Trophoblast cell (in vitro differentiated cells and primary cell): ENCODE results near the gene KCND3.
"Not testable (repeated sequence)": the region's sequence is repeated elsewhere in the genome, so short reads cannot be mapped to it uniquely, and the experiment has no call there.

Experiments used
- DNase-seq, 2 donors: peaks; one replicate each; pipeline ENCODE4 v3.0.0-alpha.2; 2016
- H2AFZ ChIP-seq: 2 replicates; pipeline ENCODE4 v1.6.1; 2013; ENCODE audit warnings: low read length, moderate library complexity, mild to moderate bottlenecking; ENCODE audit not compliant: insufficient read depth, poor library complexity
- H2AK5ac ChIP-seq: 2 replicates; pipeline ENCODE4 v1.6.1; 2013; ENCODE audit warnings: mild to moderate bottlenecking, low read length
- H2BK120ac ChIP-seq: 2 replicates; pipeline ENCODE4 v1.6.1; 2013; ENCODE audit warnings: low read length, mild to moderate bottlenecking, moderate library complexity; ENCODE audit not compliant: insufficient read depth, poor library complexity
- H2BK12ac ChIP-seq: 2 replicates; pipeline ENCODE4 v1.6.1; 2013; ENCODE audit warnings: mild to moderate bottlenecking, low read length, moderate library complexity
- H2BK5ac ChIP-seq: 2 replicates; pipeline ENCODE4 v1.6.1; 2013; ENCODE audit warnings: low read length, low read depth, moderate library complexity, mild to moderate bottlenecking; ENCODE audit not compliant: poor library complexity
- H3K14ac ChIP-seq: 2 replicates; pipeline ENCODE4 v1.6.1; 2013; ENCODE audit warnings: mild to moderate bottlenecking, low read length
- H3K18ac ChIP-seq: 2 replicates; pipeline ENCODE4 v1.6.1; 2013; ENCODE audit warnings: mild to moderate bottlenecking, low read length
- H3K23ac ChIP-seq: 2 replicates; pipeline ENCODE4 v1.6.1; 2013; ENCODE audit warnings: low read length
- H3K27ac ChIP-seq: 2 replicates; pipeline ENCODE4 v1.5.1; 2013; ENCODE audit warnings: low read depth, mild to moderate bottlenecking, inconsistent platforms, low read length, moderate library complexity
- H3K27me3 ChIP-seq: 2 replicates; pipeline ENCODE4 v1.6.1; 2013; ENCODE audit warnings: inconsistent platforms, mild to moderate bottlenecking, low read length, moderate library complexity; ENCODE audit not compliant: insufficient read depth
- H3K36me3 ChIP-seq, 2 experiments: 1 replicate in 1 of 2; 2 replicates in 1 of 2; pipeline ENCODE4 v1.6.1; 2013; ENCODE audit warnings: low read length in 2 of 2, mild to moderate bottlenecking in 2 of 2, moderate library complexity in 1 of 2; ENCODE audit not compliant: insufficient read depth in 2 of 2, control insufficient read depth in 1 of 2
- H3K4ac ChIP-seq: 2 replicates; pipeline ENCODE4 v1.6.1; 2013; ENCODE audit warnings: low read depth, mild to moderate bottlenecking, low read length, moderate library complexity
- H3K4me1 ChIP-seq, 2 experiments: 1 replicate in 1 of 2; 2 replicates in 1 of 2; pipeline ENCODE4 v1.6.1; 2013; ENCODE audit warnings: low read length in 2 of 2, mild to moderate bottlenecking in 2 of 2, moderate library complexity in 1 of 2; ENCODE audit not compliant: insufficient read depth in 2 of 2, control insufficient read depth in 1 of 2
- H3K4me2 ChIP-seq: 2 replicates; pipeline ENCODE4 v1.6.1; 2013; ENCODE audit warnings: inconsistent platforms, mild to moderate bottlenecking, low read length, moderate library complexity
- H3K4me3 ChIP-seq: 2 replicates; pipeline ENCODE4 v1.5.1; 2013; ENCODE audit warnings: mild to moderate bottlenecking, low read depth, low read length, inconsistent platforms
- H3K79me1 ChIP-seq: one replicate; pipeline ENCODE4 v1.6.1; 2013; ENCODE audit warnings: low read length
- H3K79me2 ChIP-seq: 2 replicates; pipeline ENCODE4 v1.6.1; 2013; ENCODE audit warnings: low read length, mild to moderate bottlenecking; ENCODE audit not compliant: control insufficient read depth, insufficient read depth, poor library complexity
- H3K9ac ChIP-seq: 2 replicates; pipeline ENCODE4 v1.6.1; 2013; ENCODE audit warnings: mild to moderate bottlenecking, low read length
- H3K9me3 ChIP-seq: 2 replicates; pipeline ENCODE4 v1.6.1; 2013; ENCODE audit warnings: low read depth, mild to moderate bottlenecking, control low read depth, inconsistent platforms, low read length; ENCODE audit not compliant: insufficient read depth
- H4K12ac ChIP-seq: 2 replicates; pipeline ENCODE4 v1.6.1; 2013; ENCODE audit warnings: low read depth, mild to moderate bottlenecking, low read length, moderate library complexity
- H4K8ac ChIP-seq: 2 replicates; pipeline ENCODE4 v1.6.1; 2013; ENCODE audit warnings: low read depth, mild to moderate bottlenecking, low read length, moderate library complexity
- H4K91ac ChIP-seq: one replicate; pipeline ENCODE4 v1.6.1; 2013; ENCODE audit warnings: low read depth, mild to moderate bottlenecking, low read length, moderate library complexity
- WGBS: extraction: QIAGEN DNeasy Blood & Tissue Kit; methylation state at CpG from one replicate; pipeline ENCODE4 v1.1.7; 2013; ENCODE audit warnings: missing lambda C conversion rate; ENCODE audit not compliant: insufficient read length, insufficient coverage; ENCODE audit errors: extremely low coverage; 5-methylcytosine and 5-hydroxymethylcytosine counted together

The KCND3 gene

GRCh38 chr1:111799722-111800121 lies 189.7 kb downstream of the KCND3 start:
- DNase-seq, H3K14ac ChIP-seq, H4K91ac ChIP-seq, H3K4ac ChIP-seq, H2AK5ac ChIP-seq, H3K27me3 ChIP-seq, H3K4me2 ChIP-seq, H3K79me2 ChIP-seq, H3K23ac ChIP-seq, H3K9me3 ChIP-seq, H3K27ac ChIP-seq, H3K79me1 ChIP-seq, H4K12ac ChIP-seq, H3K9ac ChIP-seq, H4K8ac ChIP-seq, H3K4me1 ChIP-seq, H3K36me3 ChIP-seq, H2AFZ ChIP-seq, H2BK5ac ChIP-seq, H2BK120ac ChIP-seq, H3K4me3 ChIP-seq, H3K18ac ChIP-seq, H2BK12ac ChIP-seq: not testable (repeated sequence)
- no CpG with 5 or more reads among the region's 14 CpGs for WGBS

GRCh38 chr1:111798580-111798979 lies 190.9 kb downstream of the KCND3 start:
- no peak overlapping the region for H3K9ac ChIP-seq
- H3K4ac ChIP-seq: no peak overlapping the region
- H4K8ac ChIP-seq: no peak overlapping the region
- H3K23ac ChIP-seq: no peak overlapping the region
- H2AFZ ChIP-seq: no peak overlapping the region
- no CpG with 5 or more reads among the region's 2 CpGs for WGBS
- H3K14ac ChIP-seq: no peak overlapping the region
- H3K4me2 ChIP-seq: no peak overlapping the region
- H2BK12ac ChIP-seq: no peak overlapping the region
- H2AK5ac ChIP-seq: no peak overlapping the region
- no peak overlapping the region for H3K4me3 ChIP-seq
- H3K79me2 ChIP-seq: no peaks in the 10 kb centered on the region
- H3K27me3 ChIP-seq: no peaks in the 10 kb centered on the region
- H2BK120ac ChIP-seq: no peak overlapping the region
- H4K12ac ChIP-seq: no peak overlapping the region
- no peak overlapping the region for H4K91ac ChIP-seq
- H3K79me1 ChIP-seq: no peaks in the 10 kb centered on the region
- no peak overlapping the region for H3K27ac ChIP-seq
- DNase-seq: no peak
- no peaks in the 10 kb centered on the region for H3K36me3 ChIP-seq
- H3K18ac ChIP-seq: no peak overlapping the region
- peaks cover 5% of the 10 kb centered on the region for H3K9me3 ChIP-seq
- no peaks in the 10 kb centered on the region for H3K4me1 ChIP-seq
- H2BK5ac ChIP-seq: no peak overlapping the region

DNA sequence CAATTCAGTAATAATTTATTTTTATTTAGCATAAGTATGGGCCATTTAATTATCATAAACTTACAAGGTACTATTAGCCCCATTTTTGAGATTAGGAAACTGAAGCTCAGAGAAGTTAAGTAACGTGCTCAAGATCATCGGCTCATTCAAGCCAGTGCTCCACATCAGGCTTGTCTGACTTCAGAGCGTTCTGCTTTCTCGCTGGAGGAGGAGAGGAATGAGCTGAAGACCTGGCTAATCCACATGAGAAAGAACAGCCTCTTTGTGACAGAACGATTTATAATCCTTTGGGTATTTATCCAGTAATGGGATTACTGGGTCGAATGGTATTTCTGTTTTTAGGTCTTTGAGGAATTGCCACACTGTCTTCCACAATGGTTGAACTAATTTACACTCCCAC lies 194.1 kb downstream of the KCND3 start:
- Histone ChIP-seq H3K79me1 (no peaks in the 10 kb centered on the region), H3K4me1 (no peaks in the 10 kb centered on the region), H4K91ac (no peak overlapping the region), H2AFZ (no peak overlapping the region), H3K14ac (no peak overlapping the region), H3K9ac (no peak overlapping the region), H2BK120ac (no peak overlapping the region), H2BK5ac (no peak overlapping the region), H3K4me2 (no peak overlapping the region), H3K18ac (no peak overlapping the region), H3K23ac (no peak overlapping the region), H4K8ac (no peak overlapping the region), H3K9me3 (peaks cover 2% of the 10 kb centered on the region), H3K4ac (no peak overlapping the region), H3K36me3 (no peaks in the 10 kb centered on the region), H3K27me3 (no peaks in the 10 kb centered on the region), H3K27ac (no peak overlapping the region), H3K4me3 (no peak overlapping the region), H2BK12ac (no peak overlapping the region), H3K79me2 (no peaks in the 10 kb centered on the region), H2AK5ac (no peak overlapping the region), H4K12ac (no peak overlapping the region)
- DNase-seq: no peak
- no CpG with 5 or more reads among the region's 6 CpGs for WGBS

DNA sequence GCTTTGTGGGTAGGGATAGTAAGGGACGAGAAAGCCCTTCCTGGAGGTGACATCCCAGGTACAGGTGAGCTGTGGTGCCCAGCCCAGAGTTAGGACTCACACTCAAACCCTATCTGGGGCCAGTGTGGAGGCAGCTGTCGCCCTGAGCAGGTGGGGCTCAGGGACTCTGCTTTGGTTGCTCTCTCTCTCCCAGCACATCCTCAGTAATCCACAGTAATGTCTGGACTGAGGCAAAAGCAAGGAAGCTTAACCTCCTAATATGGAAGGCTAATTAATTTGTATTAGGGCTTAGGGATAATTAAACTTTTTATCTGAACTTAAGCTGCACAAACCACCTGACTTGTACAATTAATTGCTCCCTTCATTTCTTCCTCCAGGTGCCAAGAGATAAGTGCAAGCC lies 195.5 kb downstream of the KCND3 start:
- no CpG with 5 or more reads among the region's 2 CpGs for WGBS
- no peaks in the 10 kb centered on the region for H3K79me2 ChIP-seq
- DNase-seq: no peak

More for the DNA sequence above, 195.5 kb downstream of the KCND3 start:
- H3K4ac ChIP-seq: no peak overlapping the region
- H2AFZ ChIP-seq: no peak overlapping the region
- no peak overlapping the region for H3K14ac ChIP-seq
- H3K4me1 ChIP-seq: no peaks in the 10 kb centered on the region
- H3K27ac ChIP-seq: no peak overlapping the region
- H3K36me3 ChIP-seq: no peaks in the 10 kb centered on the region
- H3K79me1 ChIP-seq: no peaks in the 10 kb centered on the region
- no peak overlapping the region for H4K91ac ChIP-seq
- no peak overlapping the region for H3K4me2 ChIP-seq
- H2BK5ac ChIP-seq: no peak overlapping the region
- no peaks in the 10 kb centered on the region for H3K27me3 ChIP-seq
- H4K8ac ChIP-seq: no peak overlapping the region
- H3K9me3 ChIP-seq: peaks cover 2% of the 10 kb centered on the region
- no peak overlapping the region for H2BK12ac ChIP-seq
- no peak overlapping the region for H2AK5ac ChIP-seq
- H3K23ac ChIP-seq: no peak overlapping the region
- H2BK120ac ChIP-seq: no peak overlapping the region
- no peak overlapping the region for H3K18ac ChIP-seq
- H4K12ac ChIP-seq: no peak overlapping the region
- H3K4me3 ChIP-seq: no peak overlapping the region
- no peak overlapping the region for H3K9ac ChIP-seq
